ENCODE measurements around the gene NEO1.

- no peak for TF ChIP-seq CTCF (IDR thresholded peaks at IDR 0.05; ENCODE audit: low read depth, low read length, poor library complexity, severe bottlenecking)
- no peak for TF ChIP-seq EZH2phosphoT487 (IDR thresholded peaks at IDR 0.05; ENCODE audit: borderline replicate concordance, low read length)
These were observed 302.0 kb downstream of the NEO1 start for GRCh38 chr15:73354241-73354640.
